Measurements from ENCODE around the gene DNAH6. TPM values are rescaled to one million over a fixed set of nuclear protein-coding genes. Genes with fewer than 3 reads are reported as not detected.

The DNAH6 gene
- total and polyA plus RNA-seq, 2 of the 13 experiments (the other 11 are each of a cell fraction or from before 2014, with no cell fraction given): 0.01 TPM; not detected in 1

- TF ChIP-seq ZNF337 (CRISPR knock-in tag; IDR thresholded peaks at IDR 0.05; ENCODE audit: borderline replicate concordance, low read depth): no peak
- no peak for TF ChIP-seq PRDM10 (CRISPR knock-in tag; IDR thresholded peaks at IDR 0.05; ENCODE audit: low read depth)
- no peak for TF ChIP-seq SRSF4 (IDR thresholded peaks at IDR 0.05; ENCODE audit: low read depth, low read length, poor library complexity, severe bottlenecking)
- TF ChIP-seq SOX5 (CRISPR knock-in tag; IDR thresholded peaks at IDR 0.05; ENCODE audit: borderline replicate concordance): no peak
Observed at GRCh38 chr2:84785950-84786349, 269.7 kb downstream of the DNAH6 start (continued).

GRCh38 chr2:84786601-84787000, 270.3 kb downstream of the DNAH6 start:
- FAIRE-seq: no peak
- intact Hi-C loops (cut with micrococcal nuclease; ENCODE audit: unreplicated experiment): no loop called here
- Histone ChIP-seq H3K4me1 (ENCODE audit: insufficient read depth, low read length) (no peaks in the 10 kb centered on the region), H3K9ac (ENCODE audit: insufficient read depth, low read depth, low read length) (no peak overlapping the region), H3K79me2 (ENCODE audit: insufficient read depth, low read length) (no peaks in the 10 kb centered on the region), H3K4me3 (replicated peaks in 1 of 3; ENCODE audit: insufficient read depth in 1 of 3, low read depth in 2 of 3, low read length in 3 of 3) (no peak overlapping the region), H2AFZ (ENCODE audit: low read length) (no peak overlapping the region), H3K36me3 (replicated peaks in 1 of 2; ENCODE audit: control insufficient read depth in 1 of 2, insufficient read depth in 2 of 2, low read length in 2 of 2) (no peaks in the 10 kb centered on the region), H3K27me3 (ENCODE audit: control insufficient read depth in 1 of 2, insufficient read depth in 2 of 2, low read length in 2 of 2) (no peaks in the 10 kb centered on the region; a peak in 1 of 5 replicates), H4K20me1 (ENCODE audit: insufficient read depth, low read length) (no peaks in the 10 kb centered on the region), H3K9me3 (ENCODE audit: low read length) (no peaks in the 10 kb centered on the region), H3K27ac (ENCODE audit: extremely low read length, insufficient read depth, low read length) (no peak overlapping the region), H3K4me2 (ENCODE audit: low read depth, low read length) (no peak overlapping the region)
- no TSS peak for BruUV-seq (replicated peaks)
- ChIA-PET POLR2A (no interaction called here), CTCF (ENCODE audit: low intra/inter-chr PET ratio, low total read pairs) (no interaction called here)
- DNase-seq (ENCODE audit: low spot score): no peak
- no peak for ATAC-seq
- in situ Hi-C loops (cut with HindIII; ENCODE audit: extremely low pct_ligation_motif_present, low pct_unique_long_range_greater_than_20kb): no loop called here
- TF ChIP-seq ZBTB39 (CRISPR knock-in tag; IDR thresholded peaks at IDR 0.05): no peak
- no peak for TF ChIP-seq ZMYM4 (CRISPR knock-in tag; IDR thresholded peaks at IDR 0.05)
- no peak for TF ChIP-seq BRD4 (CRISPR knock-in tag; IDR thresholded peaks at IDR 0.05)
- TF ChIP-seq GFI1 (CRISPR knock-in tag; IDR thresholded peaks at IDR 0.05; ENCODE audit: borderline replicate concordance): no peak
- TF ChIP-seq SMAD1 (CRISPR knock-in tag; IDR thresholded peaks at IDR 0.05; ENCODE audit: borderline replicate concordance, low read depth): no peak
- no peak for TF ChIP-seq ZNF567 (CRISPR knock-in tag; IDR thresholded peaks at IDR 0.05; ENCODE audit: borderline replicate concordance)
- no peak for TF ChIP-seq USF2 (IDR thresholded peaks at IDR 0.05; ENCODE audit: low read depth, low read length)
- no peak for TF ChIP-seq USF2 (CRISPR knock-in tag; IDR thresholded peaks at IDR 0.05; ENCODE audit: borderline replicate concordance)
- no peak for TF ChIP-seq ZNF282 (IDR thresholded peaks at IDR 0.05; ENCODE audit: partially characterized antibody)
- no peak for TF ChIP-seq PATZ1 (CRISPR knock-in tag; IDR thresholded peaks at IDR 0.05)
